CD14-positive monocyte (primary cell): ENCODE measurements around the gene FPGT. TPM values are rescaled to one million over a fixed set of nuclear protein-coding genes. Genes with fewer than 3 reads are reported as not detected.

Experiments
- DNase-seq, 3 donors: peaks; one replicate each; pipeline ENCODE4 v3.0.0-alpha.2; 2011 to 2022
- H2AFZ ChIP-seq: 2 replicates; pipeline ENCODE4 v1.6.0; 2012; ENCODE audit warnings: mild to moderate bottlenecking, low read depth, low read length, inconsistent platforms; ENCODE audit not compliant: insufficient read depth, poor library complexity, severe bottlenecking
- H3K27ac ChIP-seq, 2 donors: 1 replicate in 1 of 2; 2 replicates in 1 of 2; pipeline ENCODE4 v1.5.1; 2012 to 2013; ENCODE audit warnings: low read length in 2 of 2, control low read depth in 1 of 2, inconsistent platforms in 1 of 2, low read depth in 1 of 2, mild to moderate bottlenecking in 1 of 2
- H3K27me3 ChIP-seq, 2 donors: one replicate each; pipeline versions ENCODE4 v1.6.0 to v1.6.1; 2011 to 2013; ENCODE audit warnings: low read length in 2 of 2; ENCODE audit not compliant: control insufficient read depth in 2 of 2, insufficient read depth in 2 of 2
- H3K36me3 ChIP-seq, 2 donors: replicated peaks in 1 of 2; 1 replicate in 1 of 2; 2 replicates in 1 of 2; pipeline versions ENCODE4 v1.5.1 to v1.6.1; 2012 to 2013; ENCODE audit warnings: low read length in 2 of 2, control low read depth in 1 of 2, inconsistent platforms in 1 of 2, mild to moderate bottlenecking in 1 of 2; ENCODE audit not compliant: insufficient read depth in 2 of 2, control insufficient read depth in 1 of 2
- H3K4me1 ChIP-seq, 2 donors: 1 replicate in 1 of 2; 2 replicates in 1 of 2; pipeline versions ENCODE4 v1.5.1 to v1.6.1; 2012 to 2013; ENCODE audit warnings: low read length in 2 of 2, control low read depth in 1 of 2, inconsistent platforms in 1 of 2, mild to moderate bottlenecking in 1 of 2, moderate library complexity in 1 of 2; ENCODE audit not compliant: insufficient read depth in 2 of 2, control insufficient read depth in 1 of 2
- H3K4me2 ChIP-seq: replicated peaks from 2 replicates; pipeline ENCODE3; 2012; ENCODE audit warnings: low read length, moderate library complexity, mild to moderate bottlenecking; ENCODE audit not compliant: poor library complexity, severe bottlenecking; ENCODE audit errors: extremely low read depth
- H3K4me3 ChIP-seq, 3 experiments: fragments of 200-600 bp in 1 of 3; sonication (generic) in 1 of 3; replicated peaks in 1 of 3; 1 replicate in 2 of 3; 2 replicates in 1 of 3; pipeline ENCODE4 v1.5.1; 2011 to 2013; ENCODE audit warnings: low read length in 3 of 3, mild to moderate bottlenecking in 3 of 3, control low read depth in 2 of 3, low read depth in 2 of 3, inconsistent platforms in 1 of 3, moderate library complexity in 1 of 3
- H3K79me2 ChIP-seq: 2 replicates; pipeline ENCODE4 v1.6.0; 2012; ENCODE audit warnings: mild to moderate bottlenecking, control low read depth, inconsistent platforms, low read length, moderate library complexity; ENCODE audit not compliant: insufficient read depth
- H3K9ac ChIP-seq: 2 replicates; pipeline ENCODE4 v1.6.0; 2017; ENCODE audit warnings: low read length, mild to moderate bottlenecking; ENCODE audit not compliant: insufficient read depth, poor library complexity, severe bottlenecking
- H3K9me3 ChIP-seq, 2 donors: replicated peaks in 1 of 2; 1 replicate in 1 of 2; 2 replicates in 1 of 2; pipeline versions ENCODE4 v1.5.1 to v1.6.1; 2012 to 2013; ENCODE audit warnings: low read length in 2 of 2, control low read depth in 1 of 2; ENCODE audit not compliant: control insufficient read depth in 1 of 2, insufficient read depth in 1 of 2
- H4K20me1 ChIP-seq: 2 replicates; pipeline ENCODE4 v1.6.0; 2012; ENCODE audit warnings: mild to moderate bottlenecking, low read length, control low read depth, moderate library complexity; ENCODE audit not compliant: insufficient read depth
- H3K27ac Mint-ChIP-seq, 7 donors: one replicate each; pipeline ENCODE4 v1.8.0; 2020; ENCODE audit warnings: mild to moderate bottlenecking in 7 of 7, mixed read lengths in 7 of 7, moderate library complexity in 6 of 7, inconsistent platforms in 2 of 7
- H3K27me3 Mint-ChIP-seq, 3 donors: one replicate each; pipeline ENCODE4 v1.8.0; 2021 to 2022; ENCODE audit warnings: low read depth in 3 of 3, mild to moderate bottlenecking in 3 of 3, mixed read lengths in 3 of 3, moderate library complexity in 3 of 3, inconsistent platforms in 1 of 3
- H3K36me3 Mint-ChIP-seq, 2 donors: one replicate each; pipeline ENCODE4 v1.8.0; 2020; ENCODE audit warnings: mixed read lengths in 2 of 2, inconsistent platforms in 1 of 2, mild to moderate bottlenecking in 1 of 2
- H3K4me1 Mint-ChIP-seq: one replicate; pipeline ENCODE4 v1.8.0; 2020; ENCODE audit warnings: mild to moderate bottlenecking, mixed read lengths
- H3K4me3 Mint-ChIP-seq, 2 donors: one replicate each; pipeline ENCODE4 v1.8.0; 2020; ENCODE audit warnings: mild to moderate bottlenecking in 2 of 2, mixed read lengths in 2 of 2, moderate library complexity in 1 of 2
- H3K9me3 Mint-ChIP-seq, 7 donors: one replicate each; pipeline ENCODE4 v1.8.0; 2020 to 2022; ENCODE audit warnings: mixed read lengths in 7 of 7, mild to moderate bottlenecking in 6 of 7, moderate library complexity in 6 of 7, inconsistent platforms in 2 of 7
- CTCF ChIP-seq: fragments of 200-600 bp; IDR thresholded peaks from one replicate; pipeline ENCODE4 v1.8.0; 2022; ENCODE audit warnings: antibody characterized with exemption, mild to moderate bottlenecking
- WGBS: methylation state at CpG from one replicate; pipeline ENCODE4 v1.1.5; 2013; ENCODE audit warnings: missing lambda C conversion rate; ENCODE audit not compliant: insufficient coverage; 5-methylcytosine and 5-hydroxymethylcytosine counted together
- intact Hi-C, 2 donors: fragments of 100-400 bp; cut with micrococcal nuclease; formaldehyde crosslinking; loops; one replicate each; pipeline versions ENCODE4 v1.15.0 to v1.15.1; 2023
- polyA plus RNA-seq, 3 donors: library from polyadenylated mRNA; depleted of rRNA in 1 of 3; unstranded in 2 of 3; stranded (reverse) in 1 of 3; fragments of 300-500 nt in 2 of 3; fragments of >200 nt in 1 of 3; fragmentation: Illumina TruSeq in 2 of 3; gene quantifications; 1 replicate in 2 of 3; 2 replicates in 1 of 3; pipeline ENCODE4 v1.2.3, GENCODE V29; 2012 to 2021

The FPGT gene
- polyA plus RNA-seq, 3 donors, result 5.9 to 24.8 (median 23.8) TPM

GRCh38 chr1:74236440-74236839 is 38.4 kb downstream of the FPGT start:
- Histone ChIP-seq H3K4me3 (no peak overlapping the region), H3K79me2 (no peaks in the 10 kb centered on the region), H3K27me3 (no peaks in the 10 kb centered on the region), H3K36me3 (no peaks in the 10 kb centered on the region), H3K4me1 (no peaks in the 10 kb centered on the region), H3K4me2 (no peak overlapping the region), H3K27ac (no peak overlapping the region), H2AFZ (no peak overlapping the region), H3K9ac (no peak overlapping the region), H3K9me3 (no peaks in the 10 kb centered on the region), H4K20me1 (no peaks in the 10 kb centered on the region)
- H3K4me1 Mint-ChIP-seq, result no peaks in the 10 kb centered on the region
- no peak overlapping the region for H3K27ac Mint-ChIP-seq
- no peak for TF ChIP-seq CTCF
- intact Hi-C loops, result no loop called here
- no peaks in the 10 kb centered on the region for H3K27me3 Mint-ChIP-seq
- DNase-seq, result no peak
- WGBS, result 79% methylated on average over 2 of the region's 3 CpGs
- H3K4me3 Mint-ChIP-seq, result no peak overlapping the region
- H3K36me3 Mint-ChIP-seq, result no peaks in the 10 kb centered on the region
- peaks cover 0 to 4% (median 1%) of the 10 kb centered on the region in 7 donors for H3K9me3 Mint-ChIP-seq

DNA sequence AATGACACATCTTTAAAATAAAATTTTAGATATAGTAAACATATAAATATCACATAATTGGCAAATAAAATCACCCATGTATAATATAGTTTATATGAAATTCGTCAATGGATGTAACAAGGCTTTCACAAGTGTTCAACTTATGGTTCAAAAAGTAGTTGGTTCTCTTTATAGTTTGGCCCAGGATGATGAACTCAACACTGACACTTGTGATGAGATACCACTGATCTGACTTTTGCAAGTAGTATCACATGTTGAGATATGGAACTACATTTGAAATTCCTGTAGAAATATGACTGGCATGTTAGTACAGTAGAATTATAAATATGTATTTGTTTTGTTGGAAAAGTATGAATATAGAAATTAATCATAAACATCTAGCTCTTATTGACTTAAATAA is 39.0 kb downstream of the FPGT start:
- no peaks in the 10 kb centered on the region for H3K27me3 ChIP-seq
- no peak overlapping the region for H3K9ac ChIP-seq
- H3K4me2 ChIP-seq, result no peak overlapping the region
- no peaks in the 10 kb centered on the region for H4K20me1 ChIP-seq
- no peaks in the 10 kb centered on the region for H3K4me1 Mint-ChIP-seq
- no peak overlapping the region for H3K4me3 Mint-ChIP-seq
- no peaks in the 10 kb centered on the region for H3K4me1 ChIP-seq
- no peak overlapping the region for H3K4me3 ChIP-seq
- H3K9me3 ChIP-seq, result no peaks in the 10 kb centered on the region
- DNase-seq, result no peak
- TF ChIP-seq CTCF, result no peak
- no CpG with 5 or more reads among the region's 1 CpG for WGBS
- H2AFZ ChIP-seq, result no peak overlapping the region
- intact Hi-C loops, result no loop called here
- H3K36me3 Mint-ChIP-seq, result no peaks in the 10 kb centered on the region
- no peaks in the 10 kb centered on the region for H3K79me2 ChIP-seq
- H3K27ac ChIP-seq, result no peak overlapping the region
- H3K27me3 Mint-ChIP-seq, result peaks cover 0 to 2% (median 0%) of the 10 kb centered on the region in 3 donors
- no peaks in the 10 kb centered on the region for H3K36me3 ChIP-seq
- H3K9me3 Mint-ChIP-seq, result peaks cover 2 to 9% (median 6%) of the 10 kb centered on the region in 7 donors
- H3K27ac Mint-ChIP-seq, result no peak overlapping the region
